Neural cell (in vitro differentiated cells): ENCODE measurements around the gene TNFRSF4. TPM values are rescaled to one million over a fixed set of nuclear protein-coding genes. Genes with fewer than 3 reads are reported as not detected.

ENCODE experiments used
- H2AFZ ChIP-seq: fragments of 200-600, 300-800 bp; sonication (generic), shearing (Covaris generic); 2 replicates; pipeline ENCODE4 v1.6.0; 2014; ENCODE audit warnings: low read depth, mild to moderate bottlenecking, antibody characterized with exemption, low read length, moderate library complexity
- H3F3A ChIP-seq: fragments of 200-600 bp; shearing (Covaris generic); 2 replicates; pipeline ENCODE4 v1.6.1; 2016; ENCODE audit warnings: mild to moderate bottlenecking, moderate library complexity, mixed read lengths, antibody characterized with exemption, low read length; ENCODE audit not compliant: insufficient read depth, poor library complexity, severe bottlenecking
- H3K27ac ChIP-seq: fragments of 200-600, 300-800 bp; sonication (generic), shearing (Covaris generic); 2 replicates; pipeline ENCODE4 v1.5.1; 2014; ENCODE audit warnings: mild to moderate bottlenecking, low read length, moderate library complexity
- H3K27me3 ChIP-seq: fragments of 300-800, 200-600 bp; sonication (generic), shearing (Covaris generic); 2 replicates; pipeline ENCODE4 v1.6.0; 2014; ENCODE audit warnings: mild to moderate bottlenecking, low read depth, low read length, moderate library complexity; ENCODE audit not compliant: insufficient read depth
- H3K36me3 ChIP-seq: fragments of 300-800, 200-600 bp; sonication (generic), shearing (Covaris generic); 2 replicates; pipeline ENCODE4 v1.5.1; 2014; ENCODE audit warnings: mild to moderate bottlenecking, antibody characterized with exemption, low read length, moderate library complexity; ENCODE audit not compliant: insufficient read depth
- H3K4me2 ChIP-seq: fragments of 300-800, 200-600 bp; sonication (generic), shearing (Covaris generic); 2 replicates; pipeline ENCODE4 v1.6.0; 2014; ENCODE audit warnings: mild to moderate bottlenecking, low read length
- H3K4me3 ChIP-seq: fragments of 300-800, 200-600 bp; sonication (generic), shearing (Covaris generic); 2 replicates; pipeline ENCODE4 v1.5.1; 2014; ENCODE audit warnings: mild to moderate bottlenecking, low read length, moderate library complexity
- H3K79me2 ChIP-seq: fragments of 200-600 bp; shearing (Covaris generic); replicated peaks from 2 replicates; pipeline ENCODE4 v1.6.0; 2014; ENCODE audit warnings: mild to moderate bottlenecking, low read length, moderate library complexity; ENCODE audit not compliant: insufficient read depth
- H3K9ac ChIP-seq: fragments of 300-800, 200-600 bp; sonication (generic), shearing (Covaris generic); 2 replicates; pipeline ENCODE4 v1.6.1; 2016; ENCODE audit warnings: mild to moderate bottlenecking, low read length, mixed read lengths
- H3K9me2 ChIP-seq: fragments of 200-600 bp; shearing (Covaris generic); 2 replicates; pipeline ENCODE4 v1.6.1; 2016; ENCODE audit warnings: mild to moderate bottlenecking, low read length, mixed read lengths; ENCODE audit not compliant: insufficient read depth
- H3K9me3 ChIP-seq: fragments of 200-600, 300-800 bp; sonication (generic), shearing (Covaris generic); 2 replicates; pipeline ENCODE4 v1.6.1; 2016; ENCODE audit warnings: mild to moderate bottlenecking, mixed run types, low read length, moderate library complexity, mixed read lengths
- H4K20me1 ChIP-seq: fragments of 200-600 bp; shearing (Covaris generic); 2 replicates; pipeline ENCODE4 v1.6.1; 2016; ENCODE audit warnings: mild to moderate bottlenecking, mixed run types; ENCODE audit not compliant: insufficient read depth
- CTCF ChIP-seq: fragments of 450-650 bp; IDR thresholded peaks from 2 replicates; pipeline ENCODE4 v1.5.1; 2014; ENCODE audit warnings: antibody characterized with exemption, mild to moderate bottlenecking, moderate library complexity; ENCODE audit not compliant: poor library complexity, severe bottlenecking
- EP300 ChIP-seq: fragments of 450-650 bp; conservative IDR thresholded peaks from 2 replicates; pipeline ENCODE4 v1.6.1; 2014; ENCODE audit warnings: antibody characterized with exemption, mild to moderate bottlenecking, moderate library complexity; ENCODE audit not compliant: poor library complexity, severe bottlenecking
- EZH2 ChIP-seq: fragments of 200-600, 300-800 bp; shearing (Covaris generic), sonication (generic); IDR thresholded peaks from 2 replicates; pipeline ENCODE4 v1.6.1; 2014; ENCODE audit warnings: antibody characterized with exemption, low read length, borderline replicate concordance, mild to moderate bottlenecking; ENCODE audit not compliant: insufficient read depth, poor library complexity, severe bottlenecking
- MXI1 ChIP-seq: fragments of 450-650 bp; conservative IDR thresholded peaks from 2 replicates; pipeline ENCODE4 v1.6.1; 2014; ENCODE audit warnings: antibody characterized with exemption, mild to moderate bottlenecking; ENCODE audit not compliant: poor library complexity, severe bottlenecking
- POLR2AphosphoS5 ChIP-seq: IDR thresholded peaks from 2 replicates; pipeline ENCODE4 v1.6.1; 2012
- RAD21 ChIP-seq: fragments of 450-650 bp; conservative IDR thresholded peaks from 2 replicates; pipeline ENCODE4 v1.6.1; 2014; ENCODE audit warnings: antibody characterized with exemption, mild to moderate bottlenecking, moderate library complexity
- REST ChIP-seq: IDR thresholded peaks from 2 replicates; pipeline ENCODE4 v1.6.1; 2012; ENCODE audit warnings: borderline replicate concordance
- SMC3 ChIP-seq: fragments of 450-650 bp; conservative IDR thresholded peaks from 2 replicates; pipeline ENCODE4 v1.6.1; 2014; ENCODE audit warnings: antibody characterized with exemption, mild to moderate bottlenecking, moderate library complexity; ENCODE audit not compliant: poor library complexity
- TAF1 ChIP-seq: IDR thresholded peaks from 2 replicates; pipeline ENCODE4 v1.6.1; 2012; ENCODE audit warnings: low read depth
- polyA plus RNA-seq: library from polyadenylated mRNA; depleted of rRNA; stranded (reverse); fragments of >200 nt; gene quantifications from 2 replicates; pipeline ENCODE4 v1.2.3, GENCODE V29; 2014

TNFRSF4 gene
- polyA plus RNA-seq, 1 donor from 2014 or later, result not detected

- no peak for TF ChIP-seq MXI1
- TF ChIP-seq SMC3, result no peak
- no peak for TF ChIP-seq CTCF
- TF ChIP-seq EZH2, result no peak
- no peak for TF ChIP-seq TAF1
- no peak for TF ChIP-seq EP300
- no peak for TF ChIP-seq REST
- no peak for TF ChIP-seq RAD21
- no peak for TF ChIP-seq POLR2AphosphoS5
- Histone ChIP-seq H3K4me3 (no peak overlapping the region), H3F3A (no peaks in the 10 kb centered on the region), H2AFZ (no peak overlapping the region), H3K27ac (no peak overlapping the region), H3K4me2 (no peak overlapping the region), H3K79me2 (no peaks in the 10 kb centered on the region), H3K9me2 (no peaks in the 10 kb centered on the region), H3K27me3 (no peaks in the 10 kb centered on the region), H3K36me3 (no peaks in the 10 kb centered on the region), H4K20me1 (no peaks in the 10 kb centered on the region), H3K9ac (no peak overlapping the region), H3K9me3 (no peaks in the 10 kb centered on the region)
These were observed 26.0 kb downstream of the TNFRSF4 start for GRCh38 chr1:1187938-1188337.

- Histone ChIP-seq H3K4me3 (no peak overlapping the region), H3K36me3 (no peaks in the 10 kb centered on the region), H4K20me1 (no peaks in the 10 kb centered on the region), H3K4me2 (no peak overlapping the region), H3K27ac (no peak overlapping the region), H2AFZ (no peak overlapping the region), H3K27me3 (no peaks in the 10 kb centered on the region), H3K9me2 (no peaks in the 10 kb centered on the region), H3K9me3 (no peaks in the 10 kb centered on the region), H3F3A (no peaks in the 10 kb centered on the region), H3K9ac (no peak overlapping the region), H3K79me2 (no peaks in the 10 kb centered on the region)
- TF ChIP-seq EZH2 (no peak), EP300 (no peak)
These were observed 28.7 kb downstream of the TNFRSF4 start for GRCh38 chr1:1185101-1185765.
